C4-2B (cell line): ENCODE results near the gene UPP2.

Source experiments
- CTCF ChIP-seq: fragments of 450-650 bp; conservative IDR thresholded peaks from 2 replicates; pipeline ENCODE4 v1.5.1; 2017; ENCODE audit warnings: mild to moderate bottlenecking
- ZFX ChIP-seq: fragments of 450-650 bp; IDR thresholded peaks from 2 replicates; pipeline ENCODE4 v1.6.1; 2017

- TF ChIP-seq CTCF (no peak), ZFX (no peak)
Measured at GRCh38 chr2:158116936-158117335, 15.3 kb downstream of the UPP2 start.
